ENCODE data around the gene CNBP. TPM values are rescaled to one million over a fixed set of nuclear protein-coding genes. Genes with fewer than 3 reads are reported as not detected.

Gene CNBP
- 100 to 1,000 TPM; 308 to 459 TPM for total RNA-seq

GRCh38 chr3:129183569-129184395 lies at the start of gene CNBP:
TSS of gene CNBP (minus strand) at chr3:129183896. CDS start at chr3:129171757, 12,139 bp downstream.
- ATAC-seq (ENCODE audit: insufficient number of reproducible peaks, low FRiP score, low read depth) (peak; percentile 89), DNase-seq (ENCODE audit: low spot score) (peak; percentile 74)
- H3K4me3 ChIP-seq: peak within 1 kb of the TSS; percentile 100
- H3K27ac ChIP-seq: peak within 1 kb of the TSS; percentile 98 to 100
- H3K9me3 ChIP-seq: no peaks in the 10 kb centered on the region
- peaks cover 4% of the 10 kb centered on the region for H3K36me3 ChIP-seq
- no peak for TF ChIP-seq CTCF (IDR thresholded peaks at IDR 0.05)
- peaks cover 34 to 39% of the 10 kb centered on the region in 2 donors for H3K4me1 ChIP-seq (ENCODE audit: control insufficient read depth in 1 of 2, low read depth in 2 of 2)
- no peaks in the 10 kb centered on the region for H3K27me3 ChIP-seq (replicated peaks; ENCODE audit: insufficient read depth)

- ATAC-seq (ENCODE audit: insufficient number of reproducible peaks, low FRiP score, low read depth) (no peak), DNase-seq (ENCODE audit: low spot score) (no peak)
- H3K27me3 ChIP-seq (replicated peaks; ENCODE audit: insufficient read depth): no peaks in the 10 kb centered on the region
- TF ChIP-seq CTCF (IDR thresholded peaks at IDR 0.05): no peak
- no peaks in the 10 kb centered on the region for H3K9me3 ChIP-seq
- peaks cover 1 to 10% of the 10 kb centered on the region in 2 donors for H3K4me1 ChIP-seq (ENCODE audit: control insufficient read depth in 1 of 2, low read depth in 2 of 2)
- H3K36me3 ChIP-seq: no peaks in the 10 kb centered on the region
- no peak overlapping the region for H3K27ac ChIP-seq
- no peak overlapping the region for H3K4me3 ChIP-seq
Observed at GRCh38 chr3:129231331-129232119, 47.8 kb upstream of the CNBP start.

GRCh38 chr3:129230311-129231019 lies 46.8 kb upstream of the CNBP start:
- H3K36me3 ChIP-seq: no peaks in the 10 kb centered on the region
- DNase-seq (ENCODE audit: low spot score): no peak
- no peak for ATAC-seq (ENCODE audit: insufficient number of reproducible peaks, low FRiP score, low read depth)
- H3K9me3 ChIP-seq: no peaks in the 10 kb centered on the region
- no peak overlapping the region for H3K4me3 ChIP-seq
- H3K4me1 ChIP-seq (ENCODE audit: control insufficient read depth in 1 of 2, low read depth in 2 of 2): peaks cover 7 to 20% of the 10 kb centered on the region in 2 donors
- H3K27ac ChIP-seq: peak overlapping the region in 1 of 2 donors; percentile 47
- H3K27me3 ChIP-seq (replicated peaks; ENCODE audit: insufficient read depth): no peaks in the 10 kb centered on the region
- no peak for TF ChIP-seq CTCF (IDR thresholded peaks at IDR 0.05)

DNA sequence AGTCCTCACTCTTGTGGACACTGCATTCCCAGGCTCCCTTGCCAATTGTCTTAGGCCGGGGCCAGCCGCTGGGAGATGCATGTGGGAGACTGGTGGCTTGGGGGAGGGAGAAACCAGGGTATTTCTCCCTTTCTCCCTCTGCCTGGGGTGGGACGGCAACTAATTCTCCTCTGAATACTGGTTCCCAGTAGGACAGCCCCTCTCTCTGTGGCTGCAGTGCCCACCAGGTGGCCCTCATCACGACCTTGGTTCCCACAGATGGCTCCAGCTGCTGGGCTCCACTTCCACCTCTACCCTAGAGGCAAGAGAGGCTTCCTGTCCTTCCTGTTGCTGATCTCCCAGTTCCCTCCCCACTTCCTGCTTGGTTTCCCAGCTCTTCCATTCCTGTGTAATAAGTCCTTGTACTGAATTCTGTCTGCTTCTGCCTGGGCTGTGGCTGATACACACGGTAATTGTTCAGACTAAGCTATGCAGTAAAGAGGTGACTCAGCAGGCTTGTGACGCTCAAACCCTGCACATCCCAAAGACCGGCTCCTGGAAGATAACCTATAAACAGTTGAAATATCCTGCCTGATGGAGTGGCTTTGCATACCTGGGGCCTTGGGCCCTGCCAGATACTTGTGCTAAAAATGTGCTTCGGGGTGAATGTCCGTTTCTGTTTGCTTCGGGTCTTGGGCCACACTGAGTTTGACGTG lies 45.3 kb upstream of the CNBP start:
- no peak for TF ChIP-seq CTCF (IDR thresholded peaks at IDR 0.05)
- Histone ChIP-seq H3K4me1 (ENCODE audit: control insufficient read depth in 1 of 2, low read depth in 2 of 2) (peaks cover 16 to 32% of the 10 kb centered on the region in 2 donors), H3K36me3 (no peaks in the 10 kb centered on the region), H3K9me3 (no peaks in the 10 kb centered on the region), H3K4me3 (no peak overlapping the region), H3K27me3 (replicated peaks; ENCODE audit: insufficient read depth) (no peaks in the 10 kb centered on the region), H3K27ac (no peak overlapping the region)
- no peak for DNase-seq (ENCODE audit: low spot score)
- no peak for ATAC-seq (ENCODE audit: insufficient number of reproducible peaks, low FRiP score, low read depth)

Data from thoracic aorta (tissue), 2 donors.